GM12878 (cell line): ENCODE data around the gene ENDOV. TPM values are rescaled to one million over a fixed set of nuclear protein-coding genes. Genes with fewer than 3 reads are reported as not detected.

Experiments used
- ATAC-seq: fragments of 200-7000 bp; cut with Tn5 transposase; 3 replicates; pipeline ENCODE4 v1.9.1; 2020; ENCODE audit warnings: mild to moderate bottlenecking, moderate library complexity
- BruUV-seq: library from RNA; stranded (reverse); fragments of 400-500 nt; replicated peaks from 2 replicates; lab custom pipeline; 2021; lab: Mats Ljungman, UMichigan
- CTCF ChIA-PET: fragments of 300-600 bp; sonication (Branson Sonifier 250); formaldehyde crosslinking; extraction: SDS; loops from one replicate; lab custom pipeline; 2021; ENCODE audit warnings: inconsistent platforms; lab: Yijun Ruan, JAX
- POLR2A ChIA-PET: fragments of 350-600 bp; formaldehyde crosslinking; extraction: SDS; loops from one replicate; lab custom pipeline; 2021; ENCODE audit warnings: inconsistent platforms; lab: Charles Lee
- RAD21 ChIA-PET: fragments of 300-600 bp; sonication (Branson Sonifier 250); formaldehyde crosslinking; loops from one replicate; lab custom pipeline; 2023; ENCODE audit warnings: antibody characterized with exemption; ENCODE audit not compliant: unreplicated experiment; lab: Charles Lee
- SMC1A ChIA-PET: fragments of 300-600 bp; sonication (Branson Sonifier 250); formaldehyde crosslinking; loops from one replicate; lab custom pipeline; 2023; ENCODE audit not compliant: unreplicated experiment, uncharacterized antibody; lab: Charles Lee
- DNase-seq: peaks from one replicate; pipeline ENCODE4 v3.0.0-alpha.2; 2011; ENCODE audit warnings: low read depth, low spot score
- FAIRE-seq: peaks from 3 replicates; lab custom pipeline; 2011; peaks lifted over from hg19 to GRCh38; lab: Jason Lieb, UNC
- H2AFZ ChIP-seq: 2 replicates; pipeline ENCODE4 v1.6.0; 2011; ENCODE audit warnings: low read depth, low read length, control low read depth; ENCODE audit not compliant: control insufficient read depth
- H3K27ac ChIP-seq: 2 replicates; pipeline ENCODE4 v1.5.1; 2011; ENCODE audit warnings: control low read depth; ENCODE audit not compliant: control insufficient read depth, insufficient read depth
- H3K27me3 ChIP-seq, 2 experiments: replicated peaks in 1 of 2; 2 replicates each; pipeline versions ENCODE4 v1.6.0 to v1.6.1; 2011; ENCODE audit warnings: low read length in 1 of 2; ENCODE audit not compliant: control insufficient read depth in 2 of 2, insufficient read depth in 2 of 2
- H3K36me3 ChIP-seq, 2 experiments: 2 replicates each; pipeline ENCODE4 v1.5.1; 2011; ENCODE audit warnings: low read length in 1 of 2; ENCODE audit not compliant: control insufficient read depth in 2 of 2, insufficient read depth in 2 of 2
- H3K4me1 ChIP-seq: 2 replicates; pipeline ENCODE4 v1.6.1; 2011; ENCODE audit warnings: mild to moderate bottlenecking, low read length, moderate library complexity, mixed read lengths; ENCODE audit not compliant: control insufficient read depth, insufficient read depth
- H3K4me2 ChIP-seq: 2 replicates; pipeline ENCODE4 v1.6.0; 2011; ENCODE audit warnings: control low read depth; ENCODE audit not compliant: control insufficient read depth, insufficient read depth
- H3K4me3 ChIP-seq: fragments of 200-600 bp; sonication (generic); 2 replicates; pipeline ENCODE4 v1.5.1; 2016
- H3K79me2 ChIP-seq: 2 replicates; pipeline ENCODE4 v1.6.0; 2011; ENCODE audit warnings: low read length; ENCODE audit not compliant: control insufficient read depth, insufficient read depth
- H3K9ac ChIP-seq: 2 replicates; pipeline ENCODE4 v1.8.0; 2011; ENCODE audit warnings: low read length, control low read depth, mixed read lengths; ENCODE audit not compliant: control insufficient read depth, insufficient read depth
- H3K9me3 ChIP-seq: replicated peaks from 3 replicates; pipeline ENCODE4 v1.5.1; 2011; ENCODE audit warnings: mild to moderate bottlenecking, low read length; ENCODE audit not compliant: control insufficient read depth, insufficient read depth
- H4K20me1 ChIP-seq: 2 replicates; pipeline ENCODE4 v1.6.0; 2011; ENCODE audit not compliant: control insufficient read depth, insufficient read depth
- MXI1 ChIP-seq: fragments of 150-350 bp; IDR thresholded peaks from 2 replicates; pipeline ENCODE4 v1.6.1; 2011; ENCODE audit warnings: low read depth, mild to moderate bottlenecking, inconsistent platforms, low read length, improper control_type of control experiment
- RAD51 ChIP-seq: fragments of 450-650 bp; IDR thresholded peaks from 2 replicates; pipeline ENCODE4 v1.6.1; 2016; ENCODE audit warnings: moderate library complexity, mild to moderate bottlenecking, inconsistent platforms
- SMC3 ChIP-seq: IDR thresholded peaks from 2 replicates; pipeline ENCODE4 v1.6.1; 2011; ENCODE audit warnings: low read length, improper control_type of control experiment, borderline replicate concordance
- WGBS: methylation state at CpG from one replicate; pipeline ENCODE4 v1.1.6; 2016; ENCODE audit warnings: low lambda C conversion rate; ENCODE audit not compliant: insufficient replicate concordance, insufficient coverage; ENCODE audit errors: missing lambda C conversion rate; 5-methylcytosine and 5-hydroxymethylcytosine counted together
- in situ Hi-C: fragments of 300-500 bp; cut with MboI; formaldehyde crosslinking; loops from 9 replicates; pipeline ENCODE4 v1.14.3; 2018; ENCODE audit warnings: mixed read lengths
- intact Hi-C: fragments of 100-400 bp; cut with micrococcal nuclease; formaldehyde crosslinking; loops from one replicate; pipeline ENCODE4 v1.14.2; 2022; ENCODE audit not compliant: unreplicated experiment
- polyA plus RNA-seq, 11 experiments: library from polyadenylated mRNA; depleted of rRNA in 4 of 11; unstranded in 6 of 11; stranded (reverse) in 5 of 11; fragments of >200 nt; fragmentation: Nextera tagmentation in 4 of 11; fragmentation: Illumina TruSeq in 1 of 11; extraction: Ambion mirVana in 4 of 11; extraction: Trizol in 1 of 11; gene quantifications; 1 replicate in 1 of 11; 2 replicates in 10 of 11; pipeline versions ENCODE4 v1.2.1 to v1.2.3, GENCODE V29; 2011 to 2016; ENCODE audit warnings: inconsistent platforms in 2 of 11, missing spikeins in 2 of 11, low read depth in 1 of 11
- total RNA-seq, 4 experiments: library from RNA; depleted of rRNA in 3 of 4; stranded (reverse); fragments of >200 nt in 3 of 4; fragmentation: Illumina TruSeq in 1 of 4; extraction: Trizol in 1 of 4; gene quantifications; 2 replicates each; pipeline versions ENCODE4 v1.2.1 to v1.2.3, GENCODE V29; 2013 to 2021
- TF ChIP-seq, protein P1 (sequence below): IDR thresholded peaks from 2 replicates; pipeline ENCODE4 v1.6.1; 2012; ENCODE audit warnings: low read length, inconsistent platforms
- TF ChIP-seq, protein P2 (sequence below): fragments of 450-650 bp; IDR thresholded peaks from 2 replicates; pipeline ENCODE4 v1.6.1; 2017; ENCODE audit warnings: mild to moderate bottlenecking

Gene ENDOV
- total and polyA plus RNA-seq, 10 of the 15 experiments (the other 5 are each of a cell fraction or from before 2014, with no cell fraction given) = 0.63 to 11.9 (median 8.1) TPM

DNA sequence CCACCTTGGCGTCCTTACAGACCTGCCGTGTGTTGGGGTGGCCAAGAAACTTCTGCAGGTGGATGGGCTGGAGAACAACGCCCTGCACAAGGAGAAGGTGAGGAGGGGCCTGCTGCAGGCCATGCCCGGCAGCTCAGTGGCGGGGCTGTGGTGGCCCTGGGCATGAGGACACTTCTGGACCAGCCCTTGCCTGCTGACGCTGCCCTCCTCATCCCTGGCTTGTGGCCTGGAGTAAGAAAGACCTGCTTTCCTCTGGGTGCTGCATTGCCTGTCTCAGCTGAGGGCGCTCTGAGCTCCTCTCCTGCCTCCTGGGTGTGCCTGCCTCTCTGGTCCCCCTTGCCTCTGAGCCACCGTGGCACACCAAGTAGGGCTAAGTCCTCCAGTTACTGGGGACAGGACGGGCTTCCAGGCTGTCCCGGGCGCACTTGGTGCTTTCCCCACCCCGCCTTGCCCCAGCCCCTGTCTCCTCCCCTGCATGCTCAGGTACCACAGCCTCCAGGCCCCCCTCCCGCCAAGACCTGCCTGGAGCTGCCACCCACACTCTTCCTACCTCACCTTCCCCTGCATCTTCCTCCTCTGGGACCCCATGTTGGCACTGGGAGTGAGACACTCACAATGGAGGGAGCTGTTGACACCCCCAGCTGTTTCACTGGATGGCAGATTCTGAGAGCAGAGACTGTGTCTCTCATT lies 8.7 kb downstream of the ENDOV start (continued):
- no peak for TF ChIP-seq SMC3

DNA sequence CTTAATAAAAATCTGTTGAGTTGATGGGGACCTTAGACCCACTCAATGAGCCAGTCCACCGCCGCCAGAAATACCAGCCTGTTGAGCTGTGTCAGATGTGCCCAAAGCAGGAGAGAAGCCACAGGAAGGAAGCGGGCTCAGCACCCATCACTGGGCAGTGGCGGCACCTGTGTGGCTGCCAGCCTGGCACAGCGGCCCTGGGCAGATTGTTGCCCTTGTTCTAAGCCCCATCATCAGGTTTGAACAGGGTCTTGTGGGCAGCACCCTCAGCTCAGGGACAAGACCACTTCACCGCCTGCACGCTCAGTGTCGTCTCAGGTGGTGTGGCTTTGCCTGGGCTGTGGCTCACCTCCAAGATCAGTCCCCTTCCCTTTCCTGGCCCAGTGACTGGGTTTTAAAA lies 9.3 kb downstream of the ENDOV start:
- Histone ChIP-seq H4K20me1 (no peaks in the 10 kb centered on the region; the same call in 1 of the 2 replicates), H2AFZ (no peak overlapping the region), H3K27me3 (no peaks in the 10 kb centered on the region), H3K4me3 (no peak overlapping the region), H3K9ac (no peak overlapping the region), H3K9me3 (no peaks in the 10 kb centered on the region), H3K27ac (no peak overlapping the region), H3K4me2 (no peak overlapping the region), H3K36me3 (no peaks in the 10 kb centered on the region), H3K4me1 (peaks cover 3% of the 10 kb centered on the region), H3K79me2 (no peaks in the 10 kb centered on the region)
- ChIA-PET CTCF (interaction anchor here (5.0 kb wide), 1 partner anchor 152 kb away, joined by 61 read pairs; no protein-coding TSS in a partner anchor), POLR2A (no interaction called here), RAD21 (no interaction called here), SMC1A (interaction anchor here (1.5 kb wide), 1 partner anchor 151 kb away, joined by 4 read pairs; no protein-coding TSS in a partner anchor)
- FAIRE-seq (no peak), ATAC-seq (no peak), DNase-seq (no peak)
- 37% methylated on average over 8 of the region's 8 CpGs for WGBS
- TF ChIP-seq, protein P1, sequence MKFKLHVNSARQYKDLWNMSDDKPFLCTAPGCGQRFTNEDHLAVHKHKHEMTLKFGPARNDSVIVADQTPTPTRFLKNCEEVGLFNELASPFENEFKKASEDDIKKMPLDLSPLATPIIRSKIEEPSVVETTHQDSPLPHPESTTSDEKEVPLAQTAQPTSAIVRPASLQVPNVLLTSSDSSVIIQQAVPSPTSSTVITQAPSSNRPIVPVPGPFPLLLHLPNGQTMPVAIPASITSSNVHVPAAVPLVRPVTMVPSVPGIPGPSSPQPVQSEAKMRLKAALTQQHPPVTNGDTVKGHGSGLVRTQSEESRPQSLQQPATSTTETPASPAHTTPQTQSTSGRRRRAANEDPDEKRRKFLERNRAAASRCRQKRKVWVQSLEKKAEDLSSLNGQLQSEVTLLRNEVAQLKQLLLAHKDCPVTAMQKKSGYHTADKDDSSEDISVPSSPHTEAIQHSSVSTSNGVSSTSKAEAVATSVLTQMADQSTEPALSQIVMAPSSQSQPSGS = no peak
- TF ChIP-seq, protein P2, sequence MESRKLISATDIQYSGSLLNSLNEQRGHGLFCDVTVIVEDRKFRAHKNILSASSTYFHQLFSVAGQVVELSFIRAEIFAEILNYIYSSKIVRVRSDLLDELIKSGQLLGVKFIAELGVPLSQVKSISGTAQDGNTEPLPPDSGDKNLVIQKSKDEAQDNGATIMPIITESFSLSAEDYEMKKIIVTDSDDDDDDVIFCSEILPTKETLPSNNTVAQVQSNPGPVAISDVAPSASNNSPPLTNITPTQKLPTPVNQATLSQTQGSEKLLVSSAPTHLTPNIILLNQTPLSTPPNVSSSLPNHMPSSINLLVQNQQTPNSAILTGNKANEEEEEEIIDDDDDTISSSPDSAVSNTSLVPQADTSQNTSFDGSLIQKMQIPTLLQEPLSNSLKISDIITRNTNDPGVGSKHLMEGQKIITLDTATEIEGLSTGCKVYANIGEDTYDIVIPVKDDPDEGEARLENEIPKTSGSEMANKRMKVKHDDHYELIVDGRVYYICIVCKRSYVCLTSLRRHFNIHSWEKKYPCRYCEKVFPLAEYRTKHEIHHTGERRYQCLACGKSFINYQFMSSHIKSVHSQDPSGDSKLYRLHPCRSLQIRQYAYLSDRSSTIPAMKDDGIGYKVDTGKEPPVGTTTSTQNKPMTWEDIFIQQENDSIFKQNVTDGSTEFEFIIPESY = no peak
- TF ChIP-seq RAD51 = no peak
- no peak for TF ChIP-seq MXI1
- in situ Hi-C loops = no loop called here
- intact Hi-C loops = loop anchor here (10.0 kb wide), 1 partner anchor 311 kb away; no protein-coding TSS in a partner anchor
- BruUV-seq = no TSS peak
